ENCODE measurements around the gene RIC8A.

Gene RIC8A

GRCh38 chr11:250740-251299 is 43.3 kb downstream of the RIC8A start:
- no peak for DNase-seq

DNA sequence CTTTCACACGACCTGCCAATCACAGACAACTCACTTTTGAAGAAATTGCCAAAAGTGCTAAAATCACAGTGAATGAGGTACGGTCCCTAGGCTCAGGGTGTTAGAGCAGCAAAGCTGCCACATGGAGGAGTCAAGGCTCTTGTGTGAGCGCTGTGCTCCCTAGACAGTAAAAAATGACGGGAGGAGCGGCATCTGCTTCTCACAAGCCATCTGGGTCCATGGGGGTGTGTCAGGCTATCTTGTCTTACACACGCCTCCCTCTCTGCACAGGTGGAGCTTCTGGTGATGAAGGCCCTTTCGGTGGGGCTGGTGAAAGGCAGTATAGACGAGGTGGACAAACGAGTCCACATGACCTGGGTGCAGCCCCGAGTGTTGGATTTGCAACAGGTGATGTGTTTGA is 44.0 kb downstream of the RIC8A start:
- no peak for DNase-seq

- DNase-seq: no peak
Measured at GRCh38 chr11:252666-253065, 45.2 kb downstream of the RIC8A start.

- no peak for DNase-seq
Measured at GRCh38 chr11:253160-253885, 45.8 kb downstream of the RIC8A start.

DNA sequence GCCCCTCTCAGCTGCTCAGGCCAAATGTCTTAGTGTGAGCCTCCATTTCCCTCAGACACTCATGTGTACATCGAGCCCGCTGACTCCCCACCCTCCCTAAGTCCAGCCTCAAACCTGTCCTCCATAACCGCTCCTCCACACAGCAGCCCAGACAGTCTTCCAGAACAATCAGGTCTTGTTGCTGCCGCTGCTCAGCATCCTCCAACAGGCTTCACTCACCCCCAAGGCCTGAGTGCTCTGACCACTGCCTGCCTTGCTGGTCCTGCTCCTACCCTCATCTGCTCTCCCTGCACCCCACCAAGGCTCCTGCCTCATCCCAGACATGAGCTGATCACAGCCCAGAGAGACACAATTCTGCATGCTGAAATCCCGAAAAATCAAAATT is 46.4 kb downstream of the RIC8A start:
- DNase-seq: no peak

DNA sequence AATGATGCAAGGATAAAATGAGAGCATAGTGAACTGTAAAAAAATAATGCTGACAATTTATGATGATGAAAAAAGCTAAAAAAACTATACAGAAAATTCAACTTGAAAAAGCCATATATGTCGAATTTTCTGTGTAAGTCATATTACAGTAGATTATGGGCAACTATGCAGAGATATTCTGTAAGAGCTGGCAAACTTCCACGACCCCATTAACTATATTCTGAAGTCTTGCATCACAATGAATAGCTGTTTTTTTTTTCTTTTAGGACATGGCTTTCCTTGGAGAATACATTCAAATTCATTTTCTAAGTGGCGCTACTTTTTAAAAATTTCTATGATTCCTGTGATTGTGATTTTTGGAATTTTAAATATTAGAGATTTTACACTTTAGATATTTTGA is 47.7 kb downstream of the RIC8A start:
- no peak for DNase-seq

DNA sequence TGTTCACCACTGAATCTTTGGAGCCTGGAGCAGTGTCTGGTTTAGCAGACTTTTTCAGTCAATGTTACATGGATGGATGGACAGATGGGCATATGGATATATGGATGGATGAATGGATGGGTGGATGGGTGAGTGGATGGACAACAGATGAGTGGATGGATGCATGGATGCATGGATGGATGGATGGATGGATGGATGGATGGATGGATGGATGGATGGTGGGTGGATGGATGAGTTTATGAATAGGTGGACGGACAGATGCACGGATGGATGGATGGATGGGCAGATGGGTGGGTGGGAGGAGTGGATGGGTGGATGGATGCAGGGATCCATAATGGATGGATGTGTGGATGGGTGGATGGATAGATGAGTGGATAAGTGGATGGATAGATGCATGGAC is 48.3 kb downstream of the RIC8A start:
- DNase-seq: no peak

- DNase-seq: no peak
Measured at GRCh38 chr11:256952-257737, 49.6 kb downstream of the RIC8A start.

GRCh38 chr11:257766-258493 is 50.4 kb downstream of the RIC8A start:
- DNase-seq: no peak

DNA sequence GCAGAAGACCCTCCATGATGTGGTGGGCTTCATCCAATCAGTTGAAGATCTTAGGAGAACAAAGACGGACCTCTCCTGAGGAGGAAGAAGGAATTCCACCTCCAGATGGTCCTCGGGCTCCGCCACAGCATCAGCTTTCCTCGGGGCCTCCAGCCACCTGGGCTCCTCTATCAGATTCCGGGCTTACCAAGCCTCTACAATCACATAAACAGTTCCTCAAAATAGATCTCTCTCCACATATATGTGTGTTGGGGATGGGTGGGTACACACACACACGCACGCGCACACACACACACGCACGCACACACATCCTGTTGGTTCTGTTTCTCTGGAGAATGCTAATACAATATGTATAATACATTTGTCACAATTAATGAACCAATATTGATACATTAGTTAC is 51.9 kb downstream of the RIC8A start:
- no peak for DNase-seq

DNA sequence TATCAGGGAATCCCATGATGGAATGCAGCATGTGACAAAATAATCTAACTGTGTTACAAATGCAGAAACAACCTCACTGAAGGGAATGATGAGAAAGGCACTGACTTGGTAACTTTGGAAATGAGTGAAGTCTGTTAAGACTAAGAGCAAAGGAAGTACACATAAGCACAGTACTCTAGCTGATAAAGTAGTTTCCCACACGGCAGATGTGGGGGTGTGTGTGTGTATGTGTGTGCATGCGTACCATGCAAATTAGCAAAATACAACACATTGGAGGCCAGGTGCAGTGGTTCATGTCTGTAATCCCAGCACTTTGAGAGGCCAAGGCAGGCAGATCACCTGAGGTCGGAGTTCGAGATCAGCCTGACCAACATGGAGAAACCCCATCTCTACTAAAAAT is 54.1 kb downstream of the RIC8A start:
- DNase-seq: no peak
